Cardiac muscle cell (in vitro differentiated cells and primary cell): ENCODE measurements around the gene ADGRB2. TPM values are rescaled to one million over a fixed set of nuclear protein-coding genes. Genes with fewer than 3 reads are reported as not detected.

Experiments used
- DNase-seq, 2 donors: peaks; one replicate each; pipeline versions ENCODE4 v3.0.0 to v3.0.0-alpha.2; 2010 to 2017; ENCODE audit warnings: low read depth in 1 of 2, low spot score in 1 of 2
- H3K27ac ChIP-seq: fragments of 200-600 bp; sonication (generic); 2 replicates; pipeline ENCODE4 v1.5.1; 2016
- H3K27me3 ChIP-seq: fragments of 200-600 bp; sonication (generic); 2 replicates; pipeline ENCODE4 v1.6.0; 2016; ENCODE audit warnings: control low read depth
- H3K36me3 ChIP-seq: fragments of 200-600 bp; sonication (generic); 2 replicates; pipeline ENCODE4 v1.5.1; 2016; ENCODE audit warnings: control low read depth
- H3K4me1 ChIP-seq: fragments of 200-600 bp; sonication (generic); 2 replicates; pipeline ENCODE4 v1.8.1; 2017; ENCODE audit warnings: low read depth, mild to moderate bottlenecking, mixed run types
- H3K4me3 ChIP-seq: fragments of 200-600 bp; sonication (generic); 2 replicates; pipeline ENCODE4 v1.5.1; 2016; ENCODE audit warnings: mild to moderate bottlenecking
- H3K9me3 ChIP-seq: fragments of 200-600 bp; sonication (generic); 2 replicates; pipeline ENCODE4 v1.5.1; 2017; ENCODE audit warnings: low read depth, mild to moderate bottlenecking, control low read depth
- polyA plus RNA-seq: library from polyadenylated mRNA; unstranded; fragments of >200 nt; fragmentation: Nextera tagmentation; extraction: Ambion mirVana; gene quantifications from 2 replicates; pipeline ENCODE4 v1.2.1, GENCODE V29; 2016
- total RNA-seq: library from RNA; depleted of rRNA; stranded (reverse); fragments of >200 nt; gene quantifications from 2 replicates; pipeline ENCODE4 v1.2.3, GENCODE V29; 2016
- TF ChIP-seq, protein P1 (sequence below): IDR thresholded peaks from 2 replicates; pipeline ENCODE4 v1.5.1; 2012; ENCODE audit warnings: low read depth, mild to moderate bottlenecking, low read length

ADGRB2 gene
- total and polyA plus RNA-seq, 2 experiments from 2014 or later: 95.0 to 309 TPM

DNA sequence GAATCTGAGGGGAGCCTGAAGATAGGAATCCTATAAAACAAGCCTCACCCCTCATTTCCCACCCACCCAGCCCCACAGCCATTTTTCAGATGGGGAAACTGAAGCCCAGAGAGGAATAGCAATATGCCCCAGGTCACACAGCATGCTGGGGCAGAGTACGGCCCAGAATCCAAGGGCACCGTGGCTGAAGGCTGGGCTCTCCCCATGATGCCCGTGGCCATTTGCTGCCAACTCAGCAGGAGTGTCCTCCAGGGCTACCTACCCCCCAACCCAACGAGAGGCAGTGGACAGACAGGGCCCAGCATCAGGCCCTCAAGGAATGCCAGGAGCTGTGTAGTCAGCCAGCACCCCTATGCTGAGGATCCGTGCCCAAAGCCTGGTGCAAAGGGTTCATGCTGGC, 68.8 kb downstream of the ADGRB2 start:
- H3K9me3 ChIP-seq: no peaks in the 10 kb centered on the region
- no peak overlapping the region for H3K4me3 ChIP-seq
- no peak overlapping the region for H3K27ac ChIP-seq
- peaks cover 7% of the 10 kb centered on the region for H3K4me1 ChIP-seq
- H3K27me3 ChIP-seq: no peaks in the 10 kb centered on the region
- TF ChIP-seq, protein P1, sequence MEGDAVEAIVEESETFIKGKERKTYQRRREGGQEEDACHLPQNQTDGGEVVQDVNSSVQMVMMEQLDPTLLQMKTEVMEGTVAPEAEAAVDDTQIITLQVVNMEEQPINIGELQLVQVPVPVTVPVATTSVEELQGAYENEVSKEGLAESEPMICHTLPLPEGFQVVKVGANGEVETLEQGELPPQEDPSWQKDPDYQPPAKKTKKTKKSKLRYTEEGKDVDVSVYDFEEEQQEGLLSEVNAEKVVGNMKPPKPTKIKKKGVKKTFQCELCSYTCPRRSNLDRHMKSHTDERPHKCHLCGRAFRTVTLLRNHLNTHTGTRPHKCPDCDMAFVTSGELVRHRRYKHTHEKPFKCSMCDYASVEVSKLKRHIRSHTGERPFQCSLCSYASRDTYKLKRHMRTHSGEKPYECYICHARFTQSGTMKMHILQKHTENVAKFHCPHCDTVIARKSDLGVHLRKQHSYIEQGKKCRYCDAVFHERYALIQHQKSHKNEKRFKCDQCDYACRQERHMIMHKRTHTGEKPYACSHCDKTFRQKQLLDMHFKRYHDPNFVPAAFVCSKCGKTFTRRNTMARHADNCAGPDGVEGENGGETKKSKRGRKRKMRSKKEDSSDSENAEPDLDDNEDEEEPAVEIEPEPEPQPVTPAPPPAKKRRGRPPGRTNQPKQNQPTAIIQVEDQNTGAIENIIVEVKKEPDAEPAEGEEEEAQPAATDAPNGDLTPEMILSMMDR: no peak
- no peak for DNase-seq
- no peaks in the 10 kb centered on the region for H3K36me3 ChIP-seq

DNA sequence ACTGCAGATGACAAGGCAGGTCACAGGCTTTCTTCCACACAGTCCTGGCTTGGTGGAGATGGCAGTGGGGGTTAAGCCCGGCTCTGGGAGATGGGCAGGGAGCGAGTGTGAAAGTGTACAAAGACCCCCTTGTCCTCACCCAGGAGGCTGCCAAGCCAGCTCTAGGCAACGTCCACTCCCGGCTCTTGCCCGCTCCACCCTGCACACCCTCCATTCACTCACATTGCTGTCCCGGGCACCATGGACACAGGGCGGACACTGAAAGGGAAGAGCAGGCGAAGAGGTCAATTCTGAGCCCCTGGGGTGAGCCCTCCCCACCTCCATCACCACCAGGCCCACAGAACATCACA, 69.2 kb downstream of the ADGRB2 start:
- H3K27ac ChIP-seq: no peak overlapping the region
- no peak overlapping the region for H3K4me3 ChIP-seq
- no peak for DNase-seq
- peaks cover 7% of the 10 kb centered on the region for H3K4me1 ChIP-seq
- no peaks in the 10 kb centered on the region for H3K36me3 ChIP-seq
- TF ChIP-seq, protein P1: no peak
- H3K9me3 ChIP-seq: no peaks in the 10 kb centered on the region
- H3K27me3 ChIP-seq: no peaks in the 10 kb centered on the region

DNA sequence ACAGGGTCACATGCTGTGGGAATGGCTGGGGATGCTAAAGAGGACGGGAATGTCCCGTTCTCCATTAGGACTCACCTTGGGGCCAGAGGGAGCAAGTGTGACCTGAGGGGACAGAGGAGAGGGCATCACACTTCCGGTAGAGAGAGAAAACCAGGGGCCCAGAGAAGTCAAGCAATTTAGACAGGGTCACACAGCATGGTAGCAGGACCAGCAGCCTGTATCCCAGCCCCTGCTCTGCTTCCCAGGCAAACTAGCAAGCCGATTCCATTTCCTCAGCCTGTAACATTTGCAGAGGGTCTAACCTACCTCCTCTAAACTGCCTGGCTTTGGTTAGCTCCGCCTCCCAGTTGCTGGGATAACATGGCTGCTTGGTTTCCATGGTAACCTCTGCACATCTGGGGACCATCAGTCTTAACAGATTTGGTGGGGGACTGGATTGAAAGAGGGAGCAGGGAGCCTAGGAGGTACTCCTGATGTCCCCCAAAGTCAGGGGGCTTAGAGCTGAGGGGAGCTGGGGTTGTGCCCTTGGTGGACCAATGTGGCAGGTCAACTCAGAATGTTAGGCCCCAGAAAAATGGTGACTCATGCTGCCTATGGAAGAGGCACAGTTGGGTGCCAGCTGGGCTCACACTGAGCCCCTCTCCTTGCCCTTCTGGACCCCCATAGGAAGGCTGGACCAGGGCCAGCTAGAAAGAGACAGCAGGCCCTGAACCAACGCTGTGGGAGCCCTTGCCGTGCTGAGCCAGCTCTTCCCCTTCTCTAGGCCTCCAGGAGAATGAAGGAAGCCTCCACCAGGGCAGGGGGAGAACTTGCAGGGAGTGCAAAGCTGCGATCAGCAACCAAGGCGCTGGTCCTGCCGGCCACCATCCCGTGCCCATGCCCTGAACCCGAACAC, 69.8 kb downstream of the ADGRB2 start:
- Histone ChIP-seq H3K9me3 (no peaks in the 10 kb centered on the region), H3K4me3 (no peak overlapping the region), H3K36me3 (no peaks in the 10 kb centered on the region), H3K27ac (no peak overlapping the region), H3K4me1 (peaks cover 7% of the 10 kb centered on the region), H3K27me3 (no peaks in the 10 kb centered on the region)
- no peak for DNase-seq
- TF ChIP-seq, protein P1: no peak

DNA sequence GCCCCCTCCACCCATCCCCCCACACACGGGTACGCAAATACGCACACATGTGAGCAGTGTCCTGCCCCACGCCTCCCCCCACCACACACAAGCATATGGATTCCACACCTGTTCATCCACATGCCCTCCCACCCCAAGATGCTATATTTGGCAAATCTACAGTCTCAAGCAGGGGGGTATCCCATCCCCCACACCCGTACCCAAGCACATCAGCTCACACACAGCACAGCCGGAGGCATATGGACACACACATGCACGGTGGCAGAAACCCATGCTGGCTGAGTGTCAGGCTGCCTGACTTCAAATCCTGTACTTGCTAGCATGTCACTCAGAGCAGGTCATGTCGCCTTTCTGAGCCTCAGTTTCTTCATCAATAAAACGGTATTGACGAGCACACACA, 70.9 kb downstream of the ADGRB2 start:
- TF ChIP-seq, protein P1: no peak

DNA sequence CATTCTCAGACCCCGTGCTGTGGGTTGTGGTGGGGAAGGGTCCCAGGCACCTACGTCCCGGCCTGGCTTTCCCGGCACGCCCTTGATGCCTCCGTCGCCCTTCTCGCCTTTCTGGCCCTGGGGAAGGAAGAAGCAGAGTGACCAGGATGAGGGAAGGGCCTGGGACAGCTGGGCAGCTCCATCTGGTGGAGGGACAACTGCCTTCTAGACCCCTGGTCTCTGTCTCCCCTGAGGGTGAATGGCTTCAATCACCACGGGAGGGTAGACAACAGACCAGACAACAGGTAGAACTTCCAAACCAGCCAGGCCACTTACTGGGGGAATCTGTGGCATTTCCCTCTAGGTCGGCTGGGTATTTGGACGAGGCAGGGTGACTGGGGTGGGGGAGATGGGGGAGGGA, 72.2 kb downstream of the ADGRB2 start:
- TF ChIP-seq, protein P1: no peak
- Histone ChIP-seq H3K27me3 (no peaks in the 10 kb centered on the region), H3K4me1 (peaks cover 7% of the 10 kb centered on the region), H3K4me3 (no peak overlapping the region), H3K27ac (no peak overlapping the region), H3K9me3 (no peaks in the 10 kb centered on the region), H3K36me3 (no peaks in the 10 kb centered on the region)
- DNase-seq: no peak

More for the DNA sequence above, 70.9 kb downstream of the ADGRB2 start:
- Histone ChIP-seq H3K9me3 (no peaks in the 10 kb centered on the region), H3K4me1 (peaks cover 7% of the 10 kb centered on the region), H3K36me3 (no peaks in the 10 kb centered on the region), H3K27me3 (no peaks in the 10 kb centered on the region), H3K27ac (no peak overlapping the region), H3K4me3 (no peak overlapping the region)
- no peak for DNase-seq
